IMR-90 (cell line): Measurements from ENCODE around the gene SHISA4. TPM values are rescaled to one million over a fixed set of nuclear protein-coding genes. Genes with fewer than 3 reads are reported as not detected.
A peak's percentile ranks its signal among the peaks of the same experiment; 100 is the strongest.
"Not testable (repeated sequence)": the region's sequence is repeated elsewhere in the genome, so short reads cannot be mapped to it uniquely, and the experiment has no call there.

Experiments used
- ATAC-seq: fragments of 200-7000 bp; cut with Tn5 transposase; 2 replicates; pipeline ENCODE4 v1.9.1; 2020; ENCODE audit warnings: low read depth, mild to moderate bottlenecking, moderate library complexity
- BruUV-seq: library from RNA; stranded (reverse); fragments of 400-500 nt; replicated peaks from 2 replicates; lab custom pipeline; 2021; lab: Mats Ljungman, UMichigan
- CTCF ChIA-PET: fragments of 300-600 bp; formaldehyde crosslinking; extraction: SDS; loops from one replicate; lab custom pipeline; 2021; ENCODE audit warnings: antibody characterized with exemption; lab: Yijun Ruan, JAX
- POLR2A ChIA-PET: fragments of 300-600 bp; sonication (Branson Sonifier 250); formaldehyde crosslinking; loops from one replicate; lab custom pipeline; 2022; ENCODE audit warnings: antibody characterized with exemption; ENCODE audit not compliant: unreplicated experiment; lab: Charles Lee
- DNase-seq: peaks from one replicate; pipeline ENCODE4 v3.0.0; 2013
- H2AFZ ChIP-seq: replicated peaks from 2 replicates; pipeline ENCODE3; 2013; ENCODE audit warnings: low read length, mild to moderate bottlenecking; ENCODE audit not compliant: poor library complexity
- H2AK5ac ChIP-seq: 2 replicates; pipeline ENCODE4 v1.6.1; 2013; ENCODE audit warnings: low read depth, low read length, inconsistent platforms
- H2AK9ac ChIP-seq: replicated peaks from 2 replicates; pipeline ENCODE3; 2013; ENCODE audit warnings: mild to moderate bottlenecking, low read depth, low read length, moderate library complexity; ENCODE audit not compliant: poor library complexity
- H2BK120ac ChIP-seq: 2 replicates; pipeline ENCODE4 v1.6.1; 2013; ENCODE audit warnings: low read depth, low read length, inconsistent platforms
- H2BK15ac ChIP-seq: 3 replicates; pipeline ENCODE4 v1.6.1; 2013; ENCODE audit warnings: low read depth, low read length, inconsistent platforms
- H2BK20ac ChIP-seq: 2 replicates; pipeline ENCODE4 v1.6.1; 2013; ENCODE audit warnings: low read depth, mild to moderate bottlenecking, inconsistent platforms, low read length, moderate library complexity
- H2BK5ac ChIP-seq: 2 replicates; pipeline ENCODE4 v1.6.1; 2013; ENCODE audit warnings: mild to moderate bottlenecking, low read depth, low read length, inconsistent platforms; ENCODE audit not compliant: poor library complexity, severe bottlenecking
- H3K14ac ChIP-seq: replicated peaks from 2 replicates; pipeline ENCODE4 v1.6.1; 2013; ENCODE audit warnings: low read depth, low read length, inconsistent platforms
- H3K18ac ChIP-seq: 2 replicates; pipeline ENCODE4 v1.6.1; 2013; ENCODE audit warnings: low read depth, low read length, control low read depth
- H3K23ac ChIP-seq: 2 replicates; pipeline ENCODE4 v1.6.1; 2013; ENCODE audit warnings: low read depth, low read length, inconsistent platforms
- H3K27ac ChIP-seq: 2 replicates; pipeline ENCODE4 v1.5.1; 2013; ENCODE audit warnings: mild to moderate bottlenecking, control low read depth, low read length; ENCODE audit not compliant: insufficient read depth
- H3K27me3 ChIP-seq: 2 replicates; pipeline ENCODE4 v1.6.1; 2013; ENCODE audit warnings: low read length; ENCODE audit not compliant: control insufficient read depth, insufficient read depth
- H3K36me3 ChIP-seq: 2 replicates; pipeline ENCODE4 v1.6.1; 2013; ENCODE audit warnings: low read length, mixed read lengths; ENCODE audit not compliant: control insufficient read depth, insufficient read depth
- H3K4ac ChIP-seq: 2 replicates; pipeline ENCODE4 v1.6.1; 2013; ENCODE audit warnings: low read depth, low read length, inconsistent platforms
- H3K4me1 ChIP-seq: 2 replicates; pipeline ENCODE4 v1.6.1; 2013; ENCODE audit warnings: low read length, mixed read lengths; ENCODE audit not compliant: control insufficient read depth, insufficient read depth
- H3K4me2 ChIP-seq: 2 replicates; pipeline ENCODE4 v1.6.1; 2013; ENCODE audit warnings: low read depth, mild to moderate bottlenecking, control low read depth, low read length, moderate library complexity
- H3K4me3 ChIP-seq: 2 replicates; pipeline ENCODE4 v1.5.1; 2013; ENCODE audit warnings: low read depth, mild to moderate bottlenecking, control low read depth, low read length, moderate library complexity; ENCODE audit not compliant: insufficient read depth
- H3K56ac ChIP-seq: 2 replicates; pipeline ENCODE4 v1.6.1; 2013; ENCODE audit warnings: low read length, inconsistent platforms; ENCODE audit not compliant: insufficient read depth; ENCODE audit errors: extremely low read depth
- H3K79me1 ChIP-seq, 2 experiments: 2 replicates each; pipeline ENCODE4 v1.6.1; 2013; ENCODE audit warnings: low read length in 2 of 2, inconsistent platforms in 1 of 2, low read depth in 1 of 2
- H3K9ac ChIP-seq: 2 replicates; pipeline ENCODE4 v1.6.1; 2013; ENCODE audit warnings: low read depth, low read length, control low read depth
- H3K9me1 ChIP-seq: 2 replicates; pipeline ENCODE4 v1.6.1; 2013; ENCODE audit warnings: low read length, inconsistent platforms; ENCODE audit not compliant: insufficient read depth
- H3K9me3 ChIP-seq: 2 replicates; pipeline ENCODE4 v1.6.1; 2013; ENCODE audit warnings: low read length; ENCODE audit not compliant: control insufficient read depth, insufficient read depth
- H4K20me1 ChIP-seq: 2 replicates; pipeline ENCODE4 v1.6.1; 2013; ENCODE audit warnings: low read length, inconsistent platforms; ENCODE audit not compliant: insufficient read depth
- H4K5ac ChIP-seq: 2 replicates; pipeline ENCODE4 v1.6.1; 2013; ENCODE audit warnings: mild to moderate bottlenecking, low read depth, low read length, control low read depth
- H4K8ac ChIP-seq, 2 experiments: 2 replicates each; pipeline ENCODE4 v1.6.1; 2013; ENCODE audit warnings: low read depth in 2 of 2, low read length in 2 of 2, control low read depth in 1 of 2, inconsistent platforms in 1 of 2
- H4K91ac ChIP-seq: 2 replicates; pipeline ENCODE4 v1.6.1; 2013; ENCODE audit warnings: low read depth, low read length, inconsistent platforms; ENCODE audit not compliant: insufficient read depth
- CTCF ChIP-seq: conservative IDR thresholded peaks from 2 replicates; pipeline ENCODE4 v1.5.1; 2012; ENCODE audit warnings: mild to moderate bottlenecking, low read depth, low read length, improper control_type of control experiment
- WGBS, 2 experiments: methylation state at CpG; one replicate each; pipeline versions ENCODE4 v1.1.5 to v1.1.7; 2013; ENCODE audit warnings: missing lambda C conversion rate in 2 of 2; ENCODE audit not compliant: insufficient read length in 1 of 2; ENCODE audit errors: extremely low coverage in 2 of 2; 5-methylcytosine and 5-hydroxymethylcytosine counted together
- dilution Hi-C: fragments of 300-500 bp; cut with HindIII; formaldehyde crosslinking; loops from one replicate; pipeline ENCODE4 v1.14.3; 2018; ENCODE audit warnings: low sequenced_read_pairs; ENCODE audit not compliant: unreplicated experiment
- in situ Hi-C: fragments of 300-500 bp; cut with MboI; formaldehyde crosslinking; loops from 3 replicates; pipeline ENCODE4 v1.14.3; 2019; ENCODE audit warnings: low sequenced_read_pairs, inconsistent platforms, mixed read lengths
- intact Hi-C: fragments of 100-400 bp; cut with micrococcal nuclease; formaldehyde crosslinking; loops from 2 replicates; pipeline ENCODE4 v1.10.0; 2022
- polyA plus RNA-seq, 3 experiments: library from polyadenylated mRNA; depleted of rRNA; stranded (reverse); fragments of >200 nt; gene quantifications; 2 replicates each; pipeline ENCODE4 v1.2.3, GENCODE V29; 2012; ENCODE audit warnings: low replicate concordance in 1 of 3
- total RNA-seq: library from RNA; depleted of rRNA; stranded (reverse); fragments of >200 nt; gene quantifications from 2 replicates; pipeline ENCODE4 v1.2.3, GENCODE V29; 2012

SHISA4 gene
- total and polyA plus RNA-seq, 2 of the 4 experiments (the other 2 are of a cell fraction) = 10.0 to 34.8 TPM

- H3K18ac ChIP-seq, H3K56ac ChIP-seq, H3K9me3 ChIP-seq, H3K4me3 ChIP-seq, H2BK120ac ChIP-seq, H2BK5ac ChIP-seq, H2AFZ ChIP-seq, H2BK20ac ChIP-seq, BruUV-seq, H3K27me3 ChIP-seq, intact Hi-C loops, H3K4ac ChIP-seq, dilution Hi-C loops, H2AK9ac ChIP-seq, ATAC-seq, H2AK5ac ChIP-seq, H4K5ac ChIP-seq, H3K36me3 ChIP-seq, H3K9ac ChIP-seq, H3K14ac ChIP-seq, H3K4me2 ChIP-seq, H4K91ac ChIP-seq, H3K27ac ChIP-seq, H3K23ac ChIP-seq, H2BK15ac ChIP-seq, H4K8ac ChIP-seq, CTCF ChIA-PET, DNase-seq, in situ Hi-C loops: not testable (repeated sequence)
- Histone ChIP-seq H3K9me1 (peaks cover 28% of the 10 kb centered on the region), H3K79me1 (peaks cover 32 to 74% of the 10 kb centered on the region in 2 experiments), H4K20me1 (peaks cover 18% of the 10 kb centered on the region), H3K4me1 (peaks cover 39% of the 10 kb centered on the region)
- 0 out of 2 replicates have a peak, but pooled peaks have one; percentile 4 for TF ChIP-seq CTCF
- 100% methylated on average over 4 of the region's 10 CpGs; no CpG with 5 or more reads in 1 of the 2 experiments for WGBS, 2 experiments
- POLR2A ChIA-PET = interaction anchor here (0.7 kb wide), 1 partner anchor 190 kb away, joined by 8 read pairs; no protein-coding TSS in a partner anchor
Observed at GRCh38 chr1:201940316-201940715, 51.6 kb downstream of the SHISA4 start.
